ENCODE data around the gene PRR30.
"Not testable (repeated sequence)": the region's sequence is repeated elsewhere in the genome, so short reads cannot be mapped to it uniquely, and the experiment has no call there.

Gene PRR30

GRCh38 chr2:27127883-27128667 is 11.1 kb downstream of the PRR30 start:
- no peak for FAIRE-seq

- no peak for FAIRE-seq
Observed at GRCh38 chr2:27126252-27126710, 12.9 kb downstream of the PRR30 start.

- no peak for FAIRE-seq
Observed at GRCh38 chr2:27125104-27125503, 14.1 kb downstream of the PRR30 start.

GRCh38 chr2:27123302-27124150 is 15.7 kb downstream of the PRR30 start, which contains the start of gene ABHD1:
Gene ABHD1 (plus strand): TSS chr2:27123815. CDS start chr2:27123949, 134 bp downstream.
- FAIRE-seq = no peak

- FAIRE-seq = no peak
Observed at GRCh38 chr2:27122791-27123190, 16.4 kb downstream of the PRR30 start.

- FAIRE-seq = no peak
Observed at GRCh38 chr2:27121906-27122305, 17.3 kb downstream of the PRR30 start.

- FAIRE-seq = not testable (repeated sequence)
Observed at GRCh38 chr2:27119330-27119670, 19.9 kb downstream of the PRR30 start.

- FAIRE-seq = no peak
Observed at GRCh38 chr2:27118525-27119329, 20.5 kb downstream of the PRR30 start, which contains the start of gene CGREF1. Gene CGREF1 (minus strand): TSS chr2:27119128. CDS start chr2:27104366, 14,762 bp downstream.

- no peak for FAIRE-seq
Observed at GRCh38 chr2:27117995-27118524, 21.1 kb downstream of the PRR30 start.

- no peak for FAIRE-seq
Observed at GRCh38 chr2:27115519-27115918, 23.7 kb downstream of the PRR30 start.

GRCh38 chr2:27111392-27112078 is 27.7 kb downstream of the PRR30 start:
- FAIRE-seq = not testable (repeated sequence)

GRCh38 chr2:27110603-27111352 is 28.4 kb downstream of the PRR30 start:
- FAIRE-seq = not testable (repeated sequence)

GRCh38 chr2:27109083-27109482 is 30.1 kb downstream of the PRR30 start:
- no peak for FAIRE-seq

GRCh38 chr2:27108221-27108620 is 31.0 kb downstream of the PRR30 start:
- FAIRE-seq = no peak

GRCh38 chr2:27105981-27106380 is 33.2 kb downstream of the PRR30 start:
- no peak for FAIRE-seq

GRCh38 chr2:27102329-27102728 is 36.9 kb downstream of the PRR30 start:
- FAIRE-seq = no peak

GRCh38 chr2:27100036-27100435 is 39.2 kb downstream of the PRR30 start:
- FAIRE-seq = no peak

- no peak for FAIRE-seq
Observed at GRCh38 chr2:27099334-27099955, 39.8 kb downstream of the PRR30 start.

- no peak for FAIRE-seq
Observed at GRCh38 chr2:27097341-27097740, 41.9 kb downstream of the PRR30 start.

- no peak for FAIRE-seq
Observed at GRCh38 chr2:27096748-27097297, 42.4 kb downstream of the PRR30 start.

Data from TTC549 (cell line).